CD4-positive, CD25-positive, alpha-beta regulatory T cell (primary cell): Measurements from ENCODE around the gene LEKR1. TPM values are rescaled to one million over a fixed set of nuclear protein-coding genes. Genes with fewer than 3 reads are reported as not detected.

ENCODE experiments used
- ATAC-seq, 2 donors: fragments of 150-1000 bp; cut with Tn5 transposase; one replicate each; pipeline ENCODE4 v1.10.0; 2021; ENCODE audit warnings: low read depth in 2 of 2, moderate number of reproducible peaks in 2 of 2, moderate library complexity in 1 of 2
- DNase-seq, 3 donors: peaks; one replicate each; pipeline versions ENCODE4 v3.0.0 to v3.0.0-alpha.2; 2012 to 2022; ENCODE audit warnings: mixed read lengths in 1 of 3
- H3K27ac ChIP-seq: one replicate; pipeline ENCODE4 v1.7.0; 2013; ENCODE audit warnings: mild to moderate bottlenecking, low read length; ENCODE audit not compliant: insufficient read depth, poor library complexity, severe bottlenecking
- H3K27me3 ChIP-seq: one replicate; pipeline ENCODE4 v1.7.0; 2013; ENCODE audit warnings: low read length; ENCODE audit not compliant: control insufficient read depth, insufficient read depth
- H3K36me3 ChIP-seq: one replicate; pipeline ENCODE4 v1.7.0; 2013; ENCODE audit warnings: mild to moderate bottlenecking, low read length, moderate library complexity; ENCODE audit not compliant: control insufficient read depth, insufficient read depth
- H3K4me1 ChIP-seq: 2 replicates; pipeline ENCODE4 v1.7.0; 2013; ENCODE audit warnings: mild to moderate bottlenecking, low read length; ENCODE audit not compliant: insufficient read depth, control insufficient read depth, poor library complexity, severe bottlenecking
- H3K4me3 ChIP-seq: one replicate; pipeline ENCODE4 v1.7.0; 2013; ENCODE audit warnings: low read depth, mild to moderate bottlenecking, low read length, moderate library complexity
- H3K9me3 ChIP-seq, 2 experiments: 1 replicate in 1 of 2; 2 replicates in 1 of 2; pipeline ENCODE4 v1.7.0; 2013; ENCODE audit warnings: low read length in 2 of 2, mild to moderate bottlenecking in 1 of 2, moderate library complexity in 1 of 2; ENCODE audit not compliant: control insufficient read depth in 2 of 2
- H3K27ac Mint-ChIP-seq, 3 donors: one replicate each; pipeline ENCODE4 v1.8.0; 2020 to 2022; ENCODE audit warnings: mild to moderate bottlenecking in 3 of 3, mixed read lengths in 3 of 3, moderate library complexity in 2 of 3
- H3K27me3 Mint-ChIP-seq: one replicate; pipeline ENCODE4 v1.8.0; 2022; ENCODE audit warnings: mild to moderate bottlenecking, mixed read lengths
- H3K36me3 Mint-ChIP-seq: one replicate; pipeline ENCODE4 v1.8.0; 2020; ENCODE audit warnings: mixed read lengths
- H3K4me1 Mint-ChIP-seq, 4 donors: one replicate each; pipeline ENCODE4 v1.8.0; 2020 to 2022; ENCODE audit warnings: mixed read lengths in 4 of 4, mild to moderate bottlenecking in 1 of 4
- H3K4me3 Mint-ChIP-seq, 4 donors: one replicate each; pipeline ENCODE4 v1.8.0; 2020 to 2022; ENCODE audit warnings: mild to moderate bottlenecking in 4 of 4, mixed read lengths in 4 of 4, moderate library complexity in 3 of 4
- H3K9me3 Mint-ChIP-seq, 7 donors: one replicate each; pipeline ENCODE4 v1.8.0; 2020 to 2022; ENCODE audit warnings: mixed read lengths in 7 of 7, mild to moderate bottlenecking in 3 of 7, moderate library complexity in 2 of 7
- polyA plus RNA-seq, 4 donors: library from polyadenylated mRNA; unstranded; fragments of 300-500 nt; fragmentation: Illumina TruSeq; gene quantifications; one replicate each; pipeline ENCODE4 v1.2.3, GENCODE V29; 2021
- total RNA-seq: library from RNA; stranded (reverse); gene quantifications from one replicate; pipeline ENCODE4 v1.2.3, GENCODE V29; 2022

The LEKR1 gene
- total and polyA plus RNA-seq, 5 donors from 2014 or later = 0.44 to 2.4 (median 0.99) TPM

GRCh38 chr3:157001221-157001957 lies 175.2 kb downstream of the LEKR1 start:
- Histone ChIP-seq H3K9me3 (no peaks in the 10 kb centered on the region), H3K27ac (no peak overlapping the region), H3K4me1 (no peaks in the 10 kb centered on the region), H3K36me3 (no peaks in the 10 kb centered on the region), H3K27me3 (peaks cover 3% of the 10 kb centered on the region), H3K4me3 (no peak overlapping the region)
- Mint-ChIP-seq H3K27me3 (peaks cover 30% of the 10 kb centered on the region), H3K4me1 (no peaks in the 10 kb centered on the region), H3K4me3 (no peak overlapping the region), H3K36me3 (no peaks in the 10 kb centered on the region), H3K27ac (no peak overlapping the region), H3K9me3 (peaks cover 0 to 6% (median 1%) of the 10 kb centered on the region in 7 donors)
- ATAC-seq = no peak
- DNase-seq = no peak

GRCh38 chr3:157021679-157022078 lies 195.5 kb downstream of the LEKR1 start:
- ATAC-seq (no peak), DNase-seq (no peak)
- Histone ChIP-seq H3K9me3 (no peaks in the 10 kb centered on the region), H3K4me1 (no peaks in the 10 kb centered on the region), H3K27ac (no peak overlapping the region), H3K27me3 (peaks cover 10% of the 10 kb centered on the region), H3K4me3 (no peak overlapping the region), H3K36me3 (no peaks in the 10 kb centered on the region)
- H3K4me1 Mint-ChIP-seq = no peaks in the 10 kb centered on the region
- H3K36me3 Mint-ChIP-seq = no peaks in the 10 kb centered on the region
- no peak overlapping the region for H3K27ac Mint-ChIP-seq
- H3K27me3 Mint-ChIP-seq = peaks cover 13% of the 10 kb centered on the region
- no peak overlapping the region for H3K4me3 Mint-ChIP-seq
- H3K9me3 Mint-ChIP-seq = peaks cover 0 to 3% (median 0%) of the 10 kb centered on the region in 7 donors

- peaks cover 0 to 5% (median 2%) of the 10 kb centered on the region in 4 donors for H3K4me1 Mint-ChIP-seq
- H3K27me3 ChIP-seq = peaks cover 11% of the 10 kb centered on the region
- H3K4me1 ChIP-seq = no peaks in the 10 kb centered on the region
- no peak overlapping the region for H3K4me3 ChIP-seq
- H3K9me3 Mint-ChIP-seq = peaks cover 0 to 3% (median 0%) of the 10 kb centered on the region in 7 donors
- H3K36me3 Mint-ChIP-seq = no peaks in the 10 kb centered on the region
- no peak overlapping the region for H3K27ac ChIP-seq
- H3K36me3 ChIP-seq = no peaks in the 10 kb centered on the region
- DNase-seq (no peak), ATAC-seq (no peak)
- H3K4me3 Mint-ChIP-seq = no peak overlapping the region
- no peak overlapping the region for H3K27ac Mint-ChIP-seq
- no peaks in the 10 kb centered on the region for H3K9me3 ChIP-seq
- peaks cover 18% of the 10 kb centered on the region for H3K27me3 Mint-ChIP-seq
Measured at GRCh38 chr3:157023226-157023625, 197.1 kb downstream of the LEKR1 start.

GRCh38 chr3:157026091-157026490 lies 199.9 kb downstream of the LEKR1 start:
- no peak overlapping the region for H3K27ac ChIP-seq
- no peaks in the 10 kb centered on the region for H3K9me3 ChIP-seq
- Mint-ChIP-seq H3K27ac (no peak overlapping the region), H3K27me3 (peaks cover 40% of the 10 kb centered on the region), H3K4me3 (no peak overlapping the region), H3K9me3 (peaks cover 0 to 3% (median 0%) of the 10 kb centered on the region in 7 donors), H3K36me3 (no peaks in the 10 kb centered on the region), H3K4me1 (peaks cover 0 to 5% (median 2%) of the 10 kb centered on the region in 4 donors)
- no peak overlapping the region for H3K4me3 ChIP-seq
- ATAC-seq (no peak), DNase-seq (no peak)
- peaks cover 23% of the 10 kb centered on the region for H3K27me3 ChIP-seq
- H3K4me1 ChIP-seq = no peaks in the 10 kb centered on the region
- H3K36me3 ChIP-seq = no peaks in the 10 kb centered on the region

GRCh38 chr3:157027861-157028745 lies 201.9 kb downstream of the LEKR1 start:
- H3K4me3 Mint-ChIP-seq = no peak overlapping the region
- H3K9me3 Mint-ChIP-seq = peaks cover 0 to 2% (median 0%) of the 10 kb centered on the region in 7 donors
- H3K4me1 ChIP-seq = no peaks in the 10 kb centered on the region
- H3K9me3 ChIP-seq = no peaks in the 10 kb centered on the region
- H3K27ac ChIP-seq = no peak overlapping the region
- ATAC-seq (no peak), DNase-seq (no peak)
- peaks cover 43% of the 10 kb centered on the region for H3K27me3 Mint-ChIP-seq
- peaks cover 0 to 5% (median 2%) of the 10 kb centered on the region in 4 donors for H3K4me1 Mint-ChIP-seq
- H3K36me3 ChIP-seq = no peaks in the 10 kb centered on the region
- peak overlapping the region in 1 of 3 donors; percentile 27 for H3K27ac Mint-ChIP-seq
- H3K4me3 ChIP-seq = no peak overlapping the region
- H3K27me3 ChIP-seq = peaks cover 21% of the 10 kb centered on the region
- no peaks in the 10 kb centered on the region for H3K36me3 Mint-ChIP-seq

GRCh38 chr3:157029365-157029790 lies 203.2 kb downstream of the LEKR1 start:
- H3K9me3 ChIP-seq = no peaks in the 10 kb centered on the region
- Mint-ChIP-seq H3K27ac (no peak overlapping the region), H3K4me1 (peaks cover 0 to 5% (median 2%) of the 10 kb centered on the region in 4 donors), H3K36me3 (no peaks in the 10 kb centered on the region), H3K27me3 (peaks cover 40% of the 10 kb centered on the region), H3K9me3 (peaks cover 0 to 1% (median 0%) of the 10 kb centered on the region in 7 donors), H3K4me3 (no peak overlapping the region)
- ATAC-seq = no peak
- H3K4me3 ChIP-seq = no peak overlapping the region
- no peaks in the 10 kb centered on the region for H3K4me1 ChIP-seq
- H3K27ac ChIP-seq = no peak overlapping the region
- DNase-seq = no peak
- H3K27me3 ChIP-seq = peaks cover 17% of the 10 kb centered on the region
- H3K36me3 ChIP-seq = no peaks in the 10 kb centered on the region

GRCh38 chr3:157030712-157031111 lies 204.6 kb downstream of the LEKR1 start:
- peaks cover 44% of the 10 kb centered on the region for H3K27me3 Mint-ChIP-seq
- H3K27ac Mint-ChIP-seq = no peak overlapping the region
- H3K4me3 Mint-ChIP-seq = no peak overlapping the region
- H3K36me3 Mint-ChIP-seq = no peaks in the 10 kb centered on the region
- DNase-seq (no peak), ATAC-seq (no peak)
- H3K27me3 ChIP-seq = peaks cover 16% of the 10 kb centered on the region
- H3K4me1 ChIP-seq = no peaks in the 10 kb centered on the region
- no peaks in the 10 kb centered on the region for H3K36me3 ChIP-seq
- peaks cover 0 to 5% (median 2%) of the 10 kb centered on the region in 4 donors for H3K4me1 Mint-ChIP-seq
- H3K27ac ChIP-seq = no peak overlapping the region
- no peak overlapping the region for H3K4me3 ChIP-seq
- peaks cover 0 to 1% (median 0%) of the 10 kb centered on the region in 7 donors for H3K9me3 Mint-ChIP-seq
- no peaks in the 10 kb centered on the region for H3K9me3 ChIP-seq
